Measurements from ENCODE around the gene KIF5C. TPM values are rescaled to one million over a fixed set of nuclear protein-coding genes. Genes with fewer than 3 reads are reported as not detected.
"Not testable (repeated sequence)": the region's sequence is repeated elsewhere in the genome, so short reads cannot be mapped to it uniquely, and the experiment has no call there.

KIF5C gene
- total RNA-seq: 2.3 TPM

- DNase-seq: peak; percentile 92
Observed at GRCh38 chr2:148874868-148875341, at the start of gene KIF5C. Gene KIF5C, plus strand, starts transcription at chr2:148875227. Its CDS starts 391 bp downstream, at chr2:148875618.

DNA sequence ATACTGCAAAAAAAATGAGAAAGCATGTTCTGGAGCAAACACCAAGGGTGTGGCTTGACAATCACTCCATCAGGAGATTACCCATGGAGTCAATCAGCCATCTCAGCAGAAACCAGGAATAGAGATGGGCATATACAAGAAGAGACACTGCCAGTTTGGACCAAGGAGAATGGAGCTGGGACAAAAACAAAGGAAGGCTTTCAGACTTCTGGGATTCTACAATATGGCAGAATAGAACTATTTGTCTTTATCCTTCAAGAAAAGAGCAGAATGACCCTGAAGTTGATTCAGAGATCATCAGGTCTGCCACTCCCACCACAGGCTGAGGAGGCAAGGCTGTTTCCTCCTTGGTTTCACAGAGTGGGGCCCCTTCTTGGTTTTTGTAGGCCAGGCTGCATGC is 48.2 kb upstream of the KIF5C start:
- DNase-seq: no peak

GRCh38 chr2:148828941-148829340 is 46.1 kb upstream of the KIF5C start:
- DNase-seq: no peak

DNA sequence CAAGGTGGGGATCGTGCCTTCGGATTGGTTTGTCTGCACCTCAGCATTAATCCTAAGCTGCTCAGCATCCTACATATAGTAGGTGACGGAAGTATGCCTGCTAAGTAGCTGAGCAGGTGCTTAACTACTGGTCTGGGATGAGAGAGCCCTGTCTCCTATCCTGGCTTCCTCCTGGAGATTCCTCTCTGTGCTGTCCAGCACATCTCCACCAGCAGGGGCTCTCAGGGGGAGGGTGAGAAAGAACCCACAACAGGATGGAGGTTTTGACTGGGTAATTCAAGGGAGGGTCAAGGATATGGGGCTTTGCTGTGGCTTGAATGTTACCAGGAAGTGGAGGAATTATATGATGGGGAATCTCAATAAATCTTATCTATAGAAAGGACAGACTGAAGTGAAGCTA is 45.4 kb upstream of the KIF5C start:
- DNase-seq: no peak

DNA sequence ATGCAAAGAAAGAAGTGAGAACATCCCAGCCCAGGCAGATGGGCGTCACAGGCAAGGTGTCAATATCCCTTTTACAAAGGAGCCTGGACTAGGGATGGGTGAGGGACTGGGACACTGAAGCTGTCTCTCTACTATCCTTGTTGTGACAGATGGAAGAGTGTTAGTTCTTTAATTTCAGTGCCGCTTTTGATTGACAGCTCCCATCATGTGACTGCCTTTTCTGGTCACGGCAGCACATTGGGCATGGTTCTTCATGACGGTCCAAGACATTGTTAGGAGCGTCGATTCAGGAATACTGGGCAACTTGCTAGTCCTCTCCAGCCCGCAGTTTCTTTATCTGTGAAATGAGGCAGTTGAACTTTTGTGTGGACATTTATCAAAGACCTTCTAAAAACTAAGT is 42.4 kb upstream of the KIF5C start:
- no peak for DNase-seq

DNA sequence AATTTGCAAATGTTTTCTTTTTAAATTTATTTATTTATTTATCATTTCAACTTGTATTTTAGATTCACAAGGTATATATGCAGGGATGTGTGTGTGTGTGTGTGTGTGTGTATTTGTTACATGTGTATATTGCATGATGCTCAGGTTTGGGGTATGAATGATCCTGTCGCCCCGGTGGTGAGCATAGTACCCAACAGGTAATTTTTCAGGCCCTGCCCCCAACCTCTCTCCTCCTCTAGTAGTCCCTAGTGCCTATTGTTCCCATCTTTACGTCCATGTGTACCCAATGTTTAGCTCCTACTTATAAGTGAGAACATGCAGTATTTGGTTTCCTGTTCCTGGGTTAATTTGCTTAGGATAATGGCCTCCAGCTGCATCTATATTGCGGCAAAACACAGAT is 33.0 kb upstream of the KIF5C start:
- DNase-seq: no peak

DNA sequence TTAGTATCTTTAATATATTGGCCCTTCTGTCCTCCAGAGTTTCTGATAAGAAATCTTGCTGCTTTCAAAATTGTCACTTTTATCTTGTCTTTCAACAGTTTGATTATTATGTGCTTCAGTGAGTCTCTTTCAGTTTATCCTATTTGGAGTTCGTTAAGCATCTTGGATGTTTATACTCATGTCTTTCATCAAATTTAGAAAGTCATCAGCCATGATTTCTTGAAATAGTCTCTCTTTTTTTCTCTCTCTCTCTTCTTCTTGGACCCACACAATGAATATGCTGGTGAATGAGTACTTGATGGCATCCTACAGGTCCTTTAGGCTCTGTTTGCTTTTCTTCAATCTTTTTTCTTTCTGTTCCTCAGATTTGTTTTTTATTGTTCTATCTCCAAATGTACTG is 26.9 kb upstream of the KIF5C start:
- no peak for DNase-seq

DNA sequence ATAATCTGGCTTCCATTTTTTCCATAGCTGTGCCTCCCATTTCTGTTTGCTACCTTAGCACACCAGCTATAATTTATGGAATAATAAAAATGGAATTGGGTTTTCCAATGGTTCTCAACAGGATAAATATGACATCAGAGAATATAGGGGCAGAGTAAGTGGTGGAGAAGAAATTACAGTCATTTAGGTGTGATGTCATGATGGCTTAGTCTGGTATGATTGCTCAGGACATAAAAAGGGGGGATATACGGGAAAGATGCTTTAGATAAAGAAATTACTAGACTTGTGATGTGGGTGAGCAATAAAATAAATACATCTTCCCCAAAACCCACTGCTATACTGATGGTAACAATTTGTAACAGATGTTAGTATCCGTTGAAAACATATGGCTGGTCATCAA is 21.6 kb upstream of the KIF5C start:
- DNase-seq: no peak

GRCh38 chr2:148860037-148860436 is 15.0 kb upstream of the KIF5C start:
- DNase-seq: no peak

DNA sequence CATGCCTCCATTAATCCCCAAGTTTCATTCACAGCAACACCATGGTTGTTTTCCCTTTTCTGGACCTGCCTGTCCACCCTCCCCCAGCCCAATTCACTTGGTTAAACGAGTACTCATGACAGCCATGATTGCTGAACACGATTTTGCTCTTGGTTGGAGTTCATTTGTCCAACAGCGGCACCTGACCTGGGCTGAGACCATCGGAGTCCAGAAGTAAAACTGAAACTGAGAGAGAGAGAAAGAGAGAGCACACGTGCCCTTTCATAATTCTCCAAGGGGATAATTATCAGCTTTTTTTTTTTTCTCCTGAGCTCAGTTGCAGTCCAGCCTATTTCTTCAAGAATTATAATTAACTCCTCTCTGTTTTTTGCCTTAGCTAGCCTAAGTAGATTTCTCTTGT is 13.7 kb upstream of the KIF5C start:
- DNase-seq: no peak

DNA sequence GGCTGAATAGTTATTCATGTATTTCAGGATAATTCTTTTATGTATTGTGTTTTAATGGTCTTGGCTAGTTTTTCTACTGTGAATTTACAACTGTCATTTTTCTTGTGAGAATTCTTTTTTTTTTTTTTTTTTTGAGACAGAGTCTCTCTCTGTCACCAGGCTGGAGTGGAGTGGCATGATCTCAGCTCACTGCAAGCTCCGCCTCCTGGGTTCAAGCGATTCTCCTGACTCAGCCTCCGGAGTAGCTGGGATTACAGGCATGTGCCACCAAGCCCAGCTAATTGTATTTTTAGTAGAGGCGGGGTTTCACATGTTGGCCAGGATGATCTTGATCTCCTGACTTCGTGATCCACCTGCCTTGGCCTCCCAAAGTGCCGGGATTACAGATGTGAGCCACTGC is 12.5 kb upstream of the KIF5C start:
- DNase-seq: not testable (repeated sequence)

GRCh38 chr2:148865512-148865911 is 9.5 kb upstream of the KIF5C start:
- no peak for DNase-seq

GRCh38 chr2:148866091-148866490 is 8.9 kb upstream of the KIF5C start:
- no peak for DNase-seq

DNA sequence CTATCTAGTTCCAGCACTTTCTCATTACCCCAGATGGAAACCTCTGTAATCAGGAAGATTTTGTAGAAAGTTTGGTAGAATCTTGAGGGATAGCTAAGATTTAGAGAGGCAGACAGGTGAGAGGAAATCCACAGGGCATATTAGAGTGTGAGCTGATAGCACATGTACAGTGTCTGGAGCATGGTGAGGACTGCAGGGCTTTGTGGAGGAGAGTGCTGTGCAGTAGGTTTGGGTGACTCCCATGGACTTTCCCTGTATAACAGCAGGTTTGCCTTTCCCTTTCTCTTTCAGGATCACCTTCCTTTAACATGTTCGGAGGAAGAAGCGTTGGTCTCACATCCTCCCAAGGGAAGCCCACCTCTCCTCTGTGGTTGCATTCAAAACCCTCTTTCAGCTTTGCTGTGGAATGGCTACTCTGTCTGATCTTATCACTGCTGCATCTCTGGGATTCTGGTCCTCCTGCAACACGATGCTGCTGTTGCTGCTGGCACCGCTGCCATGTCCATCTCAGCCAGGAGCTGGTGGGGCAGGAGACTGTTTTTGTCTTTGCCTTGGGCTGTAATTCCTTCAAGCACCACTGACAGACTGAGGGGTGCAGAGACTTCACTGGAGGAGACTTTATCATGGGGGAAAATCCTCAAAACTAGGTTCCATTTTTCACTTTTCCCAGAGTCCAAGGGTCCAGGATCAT is 7.8 kb upstream of the KIF5C start:
- no peak for DNase-seq

DNA sequence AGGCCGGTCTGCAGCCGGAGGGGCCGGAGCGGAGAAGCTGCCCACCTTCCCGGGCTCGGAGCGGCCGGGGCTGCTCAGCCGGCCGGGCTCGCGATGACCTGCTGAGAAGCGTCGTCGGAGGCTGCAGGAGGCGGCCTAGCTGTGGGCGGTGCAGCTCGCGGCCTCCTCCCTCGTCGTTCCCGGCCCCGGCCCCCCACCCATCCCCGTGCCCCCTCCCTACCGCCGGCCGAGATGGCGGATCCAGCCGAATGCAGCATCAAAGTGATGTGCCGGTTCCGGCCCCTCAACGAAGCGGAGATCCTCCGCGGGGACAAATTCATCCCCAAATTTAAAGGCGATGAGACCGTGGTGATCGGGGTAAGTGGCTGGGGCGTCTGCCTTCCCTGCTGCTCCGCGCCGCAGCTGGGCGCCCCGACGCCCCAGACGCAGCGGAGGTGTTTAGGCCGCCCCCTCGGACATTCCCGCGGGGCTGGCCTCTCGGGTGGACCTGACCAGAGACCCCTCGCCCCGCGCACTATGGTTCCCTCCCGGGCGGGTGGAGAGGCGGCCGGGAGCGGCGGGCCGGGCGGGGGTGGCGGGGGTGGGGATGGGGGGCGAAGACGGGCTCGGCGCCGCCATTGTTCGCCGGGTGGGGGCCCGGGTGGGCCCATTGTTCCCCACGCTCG is 492 bp downstream of the KIF5C start:
- DNase-seq: no peak

- no peak for DNase-seq
Observed at GRCh38 chr2:148876202-148876594, 1.2 kb downstream of the KIF5C start.

DNA sequence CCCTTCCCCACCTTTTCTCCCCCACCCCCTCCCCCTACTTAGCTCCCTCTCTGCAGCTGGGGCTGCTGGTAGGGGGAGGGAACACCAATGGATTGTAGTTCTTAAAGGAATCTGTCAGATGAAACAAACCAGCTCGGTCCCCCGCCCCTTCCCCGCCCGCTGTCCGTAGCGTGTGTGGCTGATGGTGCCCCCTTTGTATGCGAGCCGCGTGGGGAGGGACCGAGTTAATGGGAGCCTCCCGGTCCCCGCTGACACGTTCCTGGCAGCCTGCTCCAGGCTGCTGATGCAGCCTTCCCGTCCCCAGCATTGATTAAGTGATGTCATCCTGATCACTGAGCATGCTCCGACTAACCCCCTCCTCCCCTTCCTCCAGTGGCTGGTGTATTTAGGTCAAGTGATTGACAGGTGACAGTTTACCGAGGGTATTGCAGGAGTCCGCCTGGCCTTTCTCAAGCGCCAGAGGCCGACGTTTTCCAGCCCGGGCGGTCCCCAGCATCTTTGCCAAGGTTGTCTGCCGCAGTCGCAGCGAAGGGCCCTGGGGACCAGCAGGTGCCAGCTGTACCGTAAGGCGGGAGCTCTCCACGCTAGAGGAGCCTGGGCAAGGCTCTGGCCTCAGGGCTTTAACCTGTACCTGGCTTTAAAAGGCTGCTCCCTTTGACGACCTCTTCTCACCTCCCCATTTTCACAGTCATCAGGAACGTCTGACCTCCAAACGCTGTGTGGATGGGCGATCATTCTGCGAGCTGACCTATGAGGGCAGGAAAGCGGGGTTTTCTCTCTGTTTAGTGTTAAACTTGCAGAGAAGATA is 1.8 kb downstream of the KIF5C start:
- peak; percentile 46 for DNase-seq

GRCh38 chr2:148877403-148877740 is 2.3 kb downstream of the KIF5C start:
- DNase-seq: no peak

GRCh38 chr2:148880636-148881035 is 5.6 kb downstream of the KIF5C start:
- DNase-seq: no peak

- DNase-seq: no peak
Observed at GRCh38 chr2:148882051-148882450, 7.0 kb downstream of the KIF5C start.

GRCh38 chr2:148885209-148885608 is 10.2 kb downstream of the KIF5C start:
- no peak for DNase-seq

DNA sequence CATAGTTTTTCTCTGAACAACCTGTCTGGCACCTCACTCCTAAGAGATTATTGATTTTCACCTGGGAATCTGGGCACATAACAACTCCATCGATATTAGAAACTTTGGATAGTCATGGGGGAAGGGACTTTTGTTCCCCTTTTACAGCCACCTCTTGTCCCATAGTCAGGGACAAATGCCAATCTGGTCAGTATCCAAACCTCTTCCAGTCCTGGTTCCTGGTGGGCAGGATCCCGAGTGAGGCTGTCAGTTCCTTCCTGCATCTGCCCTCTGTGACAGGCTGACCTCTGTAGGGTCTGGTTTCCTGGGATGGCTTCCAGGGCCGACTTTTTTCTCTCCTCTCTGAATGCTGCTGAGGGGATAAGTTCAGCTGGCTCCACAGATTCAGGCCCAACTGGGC is 11.0 kb downstream of the KIF5C start:
- no peak for DNase-seq

DNA sequence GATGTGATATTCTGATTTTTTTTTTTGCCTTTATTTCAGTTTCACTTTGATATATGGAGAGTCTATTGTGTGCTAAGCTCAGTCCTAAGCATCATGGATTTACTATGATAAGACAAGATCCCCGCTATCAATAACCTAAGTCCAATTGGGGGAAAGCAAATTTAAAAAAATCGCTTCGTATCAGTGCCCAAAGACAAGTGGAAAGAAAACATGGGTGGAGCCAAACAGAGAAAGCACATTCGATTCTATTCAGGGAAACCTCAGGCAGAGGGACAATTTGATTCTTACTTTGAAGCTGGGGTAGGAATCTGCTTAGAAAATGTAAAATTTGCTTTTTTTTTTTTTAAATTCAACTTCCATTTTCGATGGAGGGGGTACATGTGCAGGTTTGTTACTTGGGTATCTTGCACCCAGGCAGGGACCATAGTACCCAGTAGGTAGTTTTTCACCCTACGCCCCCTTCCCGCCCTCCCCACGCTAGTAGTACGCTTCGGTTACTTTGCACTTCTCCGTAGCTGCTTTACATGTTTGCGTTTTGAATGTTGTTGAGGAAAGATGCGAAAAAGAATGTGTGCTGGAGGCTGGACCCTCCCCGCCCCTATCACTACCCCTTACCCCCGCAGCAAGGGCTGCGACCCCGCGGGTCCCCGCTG is 12.4 kb downstream of the KIF5C start:
- DNase-seq: no peak
